Adrenal gland (tissue), 5 donors: ENCODE measurements around the gene ZNF691.

Experiments
- POLR2A ChIP-seq, 2 donors: fragments of 450-650 bp; IDR thresholded peaks; one replicate each; pipeline ENCODE4 v1.6.1; 2017; ENCODE audit warnings: antibody characterized with exemption in 2 of 2, mild to moderate bottlenecking in 2 of 2, moderate library complexity in 1 of 2
- TF ChIP-seq, protein P1 (sequence below), 6 experiments: fragments of 450-650 bp in 4 of 6; fragments of 200-600 bp in 2 of 6; sonication (generic) in 1 of 6; IDR thresholded peaks; 1 replicate in 5 of 6; 2 replicates in 1 of 6; pipeline versions ENCODE4 v1.5.1 to v1.8.0; 2016 to 2021; ENCODE audit warnings: antibody characterized with exemption in 6 of 6, mild to moderate bottlenecking in 2 of 6, moderate library complexity in 1 of 6
- donor health status: DM: no; HTN: no; CAD: no.

DNA sequence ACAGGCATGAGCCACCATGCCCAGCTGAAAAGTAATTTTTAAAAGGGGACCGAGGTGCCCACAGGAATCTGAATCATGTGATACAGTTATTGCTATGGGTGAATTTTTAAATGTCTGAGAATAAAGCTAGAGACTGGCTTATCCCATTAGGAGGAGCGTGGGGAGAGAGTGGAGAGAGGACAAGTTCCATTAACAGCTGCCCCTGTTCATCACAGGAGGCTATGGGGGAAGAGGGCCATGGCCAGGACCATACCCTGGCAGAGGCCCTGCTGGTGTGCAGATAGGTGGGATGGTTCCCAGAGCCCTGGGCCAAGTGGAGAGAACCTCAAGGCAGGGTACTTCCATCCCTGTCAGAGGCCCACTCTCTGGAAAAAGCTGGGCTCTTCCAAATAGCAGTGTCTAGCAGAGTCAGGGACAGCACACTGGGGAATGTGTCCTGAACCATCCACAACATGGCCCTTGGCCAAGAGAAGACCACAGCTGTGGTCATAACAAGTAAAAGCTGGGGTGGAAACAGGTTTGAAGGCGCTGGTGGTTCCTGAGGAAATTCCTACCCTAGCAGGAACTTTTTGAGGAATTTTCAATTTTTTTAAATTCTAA is 13.7 kb upstream of the ZNF691 start:
- TF ChIP-seq, protein P1, sequence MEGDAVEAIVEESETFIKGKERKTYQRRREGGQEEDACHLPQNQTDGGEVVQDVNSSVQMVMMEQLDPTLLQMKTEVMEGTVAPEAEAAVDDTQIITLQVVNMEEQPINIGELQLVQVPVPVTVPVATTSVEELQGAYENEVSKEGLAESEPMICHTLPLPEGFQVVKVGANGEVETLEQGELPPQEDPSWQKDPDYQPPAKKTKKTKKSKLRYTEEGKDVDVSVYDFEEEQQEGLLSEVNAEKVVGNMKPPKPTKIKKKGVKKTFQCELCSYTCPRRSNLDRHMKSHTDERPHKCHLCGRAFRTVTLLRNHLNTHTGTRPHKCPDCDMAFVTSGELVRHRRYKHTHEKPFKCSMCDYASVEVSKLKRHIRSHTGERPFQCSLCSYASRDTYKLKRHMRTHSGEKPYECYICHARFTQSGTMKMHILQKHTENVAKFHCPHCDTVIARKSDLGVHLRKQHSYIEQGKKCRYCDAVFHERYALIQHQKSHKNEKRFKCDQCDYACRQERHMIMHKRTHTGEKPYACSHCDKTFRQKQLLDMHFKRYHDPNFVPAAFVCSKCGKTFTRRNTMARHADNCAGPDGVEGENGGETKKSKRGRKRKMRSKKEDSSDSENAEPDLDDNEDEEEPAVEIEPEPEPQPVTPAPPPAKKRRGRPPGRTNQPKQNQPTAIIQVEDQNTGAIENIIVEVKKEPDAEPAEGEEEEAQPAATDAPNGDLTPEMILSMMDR (IDR thresholded peaks at IDR 0.05): no peak
- TF ChIP-seq POLR2A (IDR thresholded peaks at IDR 0.05): no peak
